Measurements from ENCODE around the gene SYTL5. TPM values are rescaled to one million over a fixed set of nuclear protein-coding genes. Genes with fewer than 3 reads are reported as not detected.
A peak's percentile ranks its signal among the peaks of the same experiment; 100 is the strongest.

SYTL5 gene
- total and polyA plus RNA-seq, 4 experiments from 2014 or later: not detected

GRCh38 chrX:38142610-38143009 is 136.3 kb downstream of the SYTL5 start:
- Mint-ChIP-seq H3K36me3 (no peaks in the 10 kb centered on the region), H3K27ac (no peak overlapping the region), H3K27me3 (peaks cover 0 to 1% of the 10 kb centered on the region in 2 donors), H3K4me3 (no peak overlapping the region), H3K9me3 (no peaks in the 10 kb centered on the region), H3K4me1 (no peaks in the 10 kb centered on the region)
- Histone ChIP-seq H3K27me3 (ENCODE audit: insufficient read depth, low read length) (no peaks in the 10 kb centered on the region), H3K36me3 (ENCODE audit: insufficient read depth, low read length) (no peaks in the 10 kb centered on the region), H3K4me1 (ENCODE audit: insufficient read depth, low read length) (no peaks in the 10 kb centered on the region), H3K27ac (ENCODE audit: low read depth, low read length) (no peak overlapping the region), H3K4me3 (ENCODE audit: low read length in 2 of 2) (no peak overlapping the region), H3K9me3 (ENCODE audit: control insufficient read depth in 1 of 2, low read length in 2 of 2) (no peaks in the 10 kb centered on the region)
- CTCF ChIA-PET (ENCODE audit: partially characterized antibody): no interaction called here
- POLR2A ChIA-PET (ENCODE audit: partially characterized antibody): no interaction called here
- intact Hi-C loops (cut with micrococcal nuclease): no loop called here
- no peak for DNase-seq

- no peaks in the 10 kb centered on the region for H3K36me3 ChIP-seq (ENCODE audit: insufficient read depth, low read length)
- H3K9me3 Mint-ChIP-seq: no peaks in the 10 kb centered on the region
- H3K27ac ChIP-seq (ENCODE audit: low read depth, low read length): no peak overlapping the region
- H3K36me3 Mint-ChIP-seq: no peaks in the 10 kb centered on the region
- H3K4me3 Mint-ChIP-seq: no peak overlapping the region
- peaks cover 0 to 1% of the 10 kb centered on the region in 2 donors for H3K27me3 Mint-ChIP-seq
- H3K27ac Mint-ChIP-seq: peak overlapping the region in 1 of 7 donors; percentile 21
- no peaks in the 10 kb centered on the region for H3K4me1 ChIP-seq (ENCODE audit: insufficient read depth, low read length)
- DNase-seq: no peak
- H3K4me1 Mint-ChIP-seq: no peaks in the 10 kb centered on the region
- POLR2A ChIA-PET (ENCODE audit: partially characterized antibody): no interaction called here
- CTCF ChIA-PET (ENCODE audit: partially characterized antibody): no interaction called here
- no peaks in the 10 kb centered on the region for H3K9me3 ChIP-seq (ENCODE audit: control insufficient read depth in 1 of 2, low read length in 2 of 2)
- H3K4me3 ChIP-seq (ENCODE audit: low read length in 2 of 2): no peak overlapping the region
- H3K27me3 ChIP-seq (ENCODE audit: insufficient read depth, low read length): no peaks in the 10 kb centered on the region
- intact Hi-C loops (cut with micrococcal nuclease): no loop called here
Measured at GRCh38 chrX:38149016-38149415, 142.7 kb downstream of the SYTL5 start.

- Histone ChIP-seq H3K36me3 (ENCODE audit: insufficient read depth, low read length) (no peaks in the 10 kb centered on the region), H3K9me3 (ENCODE audit: control insufficient read depth in 1 of 2, low read length in 2 of 2) (no peaks in the 10 kb centered on the region), H3K27me3 (ENCODE audit: insufficient read depth, low read length) (no peaks in the 10 kb centered on the region), H3K4me3 (ENCODE audit: low read length in 2 of 2) (no peak overlapping the region), H3K4me1 (ENCODE audit: insufficient read depth, low read length) (no peaks in the 10 kb centered on the region), H3K27ac (ENCODE audit: low read depth, low read length) (no peak overlapping the region)
- DNase-seq: no peak
- no peak overlapping the region for H3K4me3 Mint-ChIP-seq
- POLR2A ChIA-PET (ENCODE audit: partially characterized antibody): no interaction called here
- no peak overlapping the region for H3K27ac Mint-ChIP-seq
- intact Hi-C loops (cut with micrococcal nuclease): no loop called here
- no peaks in the 10 kb centered on the region for H3K36me3 Mint-ChIP-seq
- peaks cover 0 to 1% of the 10 kb centered on the region in 2 donors for H3K27me3 Mint-ChIP-seq
- CTCF ChIA-PET (ENCODE audit: partially characterized antibody): no interaction called here
- H3K9me3 Mint-ChIP-seq: no peaks in the 10 kb centered on the region
- H3K4me1 Mint-ChIP-seq: no peaks in the 10 kb centered on the region
Measured at GRCh38 chrX:38150993-38151392, 144.6 kb downstream of the SYTL5 start.

GRCh38 chrX:38151441-38151840 is 145.1 kb downstream of the SYTL5 start:
- Histone ChIP-seq H3K4me1 (ENCODE audit: insufficient read depth, low read length) (no peaks in the 10 kb centered on the region), H3K27ac (ENCODE audit: low read depth, low read length) (no peak overlapping the region), H3K27me3 (ENCODE audit: insufficient read depth, low read length) (no peaks in the 10 kb centered on the region), H3K36me3 (ENCODE audit: insufficient read depth, low read length) (no peaks in the 10 kb centered on the region), H3K4me3 (ENCODE audit: low read length in 2 of 2) (no peak overlapping the region), H3K9me3 (ENCODE audit: control insufficient read depth in 1 of 2, low read length in 2 of 2) (no peaks in the 10 kb centered on the region)
- no peak overlapping the region for H3K4me3 Mint-ChIP-seq
- no peak overlapping the region for H3K27ac Mint-ChIP-seq
- no peaks in the 10 kb centered on the region for H3K36me3 Mint-ChIP-seq
- H3K4me1 Mint-ChIP-seq: no peaks in the 10 kb centered on the region
- H3K27me3 Mint-ChIP-seq: peaks cover 0 to 1% of the 10 kb centered on the region in 2 donors
- no peaks in the 10 kb centered on the region for H3K9me3 Mint-ChIP-seq
- DNase-seq: no peak
- intact Hi-C loops (cut with micrococcal nuclease): no loop called here
- ChIA-PET CTCF (ENCODE audit: partially characterized antibody) (no interaction called here), POLR2A (ENCODE audit: partially characterized antibody) (no interaction called here)

- intact Hi-C loops (cut with micrococcal nuclease): no loop called here
- POLR2A ChIA-PET (ENCODE audit: partially characterized antibody): no interaction called here
- H3K36me3 Mint-ChIP-seq: no peaks in the 10 kb centered on the region
- DNase-seq: no peak
- no peaks in the 10 kb centered on the region for H3K4me1 Mint-ChIP-seq
- no peak overlapping the region for H3K4me3 Mint-ChIP-seq
- CTCF ChIA-PET (ENCODE audit: partially characterized antibody): no interaction called here
- H3K9me3 Mint-ChIP-seq: no peaks in the 10 kb centered on the region
- H3K27ac Mint-ChIP-seq: no peak overlapping the region
- Histone ChIP-seq H3K27me3 (ENCODE audit: insufficient read depth, low read length) (no peaks in the 10 kb centered on the region), H3K9me3 (ENCODE audit: control insufficient read depth in 1 of 2, low read length in 2 of 2) (no peaks in the 10 kb centered on the region), H3K27ac (ENCODE audit: low read depth, low read length) (no peak overlapping the region), H3K4me1 (ENCODE audit: insufficient read depth, low read length) (no peaks in the 10 kb centered on the region), H3K36me3 (ENCODE audit: insufficient read depth, low read length) (no peaks in the 10 kb centered on the region), H3K4me3 (ENCODE audit: low read length in 2 of 2) (no peak overlapping the region)
- peaks cover 0 to 1% of the 10 kb centered on the region in 2 donors for H3K27me3 Mint-ChIP-seq
Measured at GRCh38 chrX:38154340-38154739, 148.0 kb downstream of the SYTL5 start.

GRCh38 chrX:38154818-38155217 is 148.5 kb downstream of the SYTL5 start:
- no peak overlapping the region for H3K4me3 ChIP-seq (ENCODE audit: low read length in 2 of 2)
- ChIA-PET POLR2A (ENCODE audit: partially characterized antibody) (no interaction called here), CTCF (ENCODE audit: partially characterized antibody) (no interaction called here)

GRCh38 chrX:38156838-38157237 is 150.5 kb downstream of the SYTL5 start:
- Histone ChIP-seq H3K4me3 (ENCODE audit: low read length in 2 of 2) (no peak overlapping the region), H3K4me1 (ENCODE audit: insufficient read depth, low read length) (no peaks in the 10 kb centered on the region), H3K9me3 (ENCODE audit: control insufficient read depth in 1 of 2, low read length in 2 of 2) (no peaks in the 10 kb centered on the region), H3K27me3 (ENCODE audit: insufficient read depth, low read length) (no peaks in the 10 kb centered on the region), H3K36me3 (ENCODE audit: insufficient read depth, low read length) (no peaks in the 10 kb centered on the region), H3K27ac (ENCODE audit: low read depth, low read length) (no peak overlapping the region)
- Mint-ChIP-seq H3K27me3 (no peaks in the 10 kb centered on the region), H3K27ac (no peak overlapping the region), H3K4me1 (no peaks in the 10 kb centered on the region), H3K36me3 (no peaks in the 10 kb centered on the region), H3K4me3 (no peak overlapping the region), H3K9me3 (no peaks in the 10 kb centered on the region)
- CTCF ChIA-PET (ENCODE audit: partially characterized antibody): no interaction called here
- intact Hi-C loops (cut with micrococcal nuclease): no loop called here
- POLR2A ChIA-PET (ENCODE audit: partially characterized antibody): no interaction called here
- DNase-seq: no peak

More at GRCh38 chrX:38154818-38155217, 148.5 kb downstream of the SYTL5 start:
- H3K27me3 Mint-ChIP-seq: peaks cover 0 to 1% of the 10 kb centered on the region in 2 donors
- Histone ChIP-seq H3K9me3 (ENCODE audit: control insufficient read depth in 1 of 2, low read length in 2 of 2) (no peaks in the 10 kb centered on the region), H3K27ac (ENCODE audit: low read depth, low read length) (no peak overlapping the region), H3K36me3 (ENCODE audit: insufficient read depth, low read length) (no peaks in the 10 kb centered on the region), H3K4me1 (ENCODE audit: insufficient read depth, low read length) (no peaks in the 10 kb centered on the region), H3K27me3 (ENCODE audit: insufficient read depth, low read length) (no peaks in the 10 kb centered on the region)
- H3K27ac Mint-ChIP-seq: no peak overlapping the region
- no peaks in the 10 kb centered on the region for H3K9me3 Mint-ChIP-seq
- H3K36me3 Mint-ChIP-seq: no peaks in the 10 kb centered on the region
- no peak for DNase-seq
- H3K4me1 Mint-ChIP-seq: no peaks in the 10 kb centered on the region
- intact Hi-C loops (cut with micrococcal nuclease): no loop called here
- no peak overlapping the region for H3K4me3 Mint-ChIP-seq

GRCh38 chrX:38163193-38163592 is 156.8 kb downstream of the SYTL5 start:
- no peaks in the 10 kb centered on the region for H3K27me3 ChIP-seq (ENCODE audit: insufficient read depth, low read length)
- intact Hi-C loops (cut with micrococcal nuclease): no loop called here
- Mint-ChIP-seq H3K36me3 (no peaks in the 10 kb centered on the region), H3K4me1 (no peaks in the 10 kb centered on the region), H3K27ac (no peak overlapping the region), H3K27me3 (no peaks in the 10 kb centered on the region), H3K4me3 (no peak overlapping the region), H3K9me3 (no peaks in the 10 kb centered on the region)
- CTCF ChIA-PET (ENCODE audit: partially characterized antibody): no interaction called here
- H3K27ac ChIP-seq (ENCODE audit: low read depth, low read length): no peak overlapping the region
- H3K4me3 ChIP-seq (ENCODE audit: low read length in 2 of 2): no peak overlapping the region
- POLR2A ChIA-PET (ENCODE audit: partially characterized antibody): no interaction called here
- no peaks in the 10 kb centered on the region for H3K9me3 ChIP-seq (ENCODE audit: control insufficient read depth in 1 of 2, low read length in 2 of 2)
- H3K4me1 ChIP-seq (ENCODE audit: insufficient read depth, low read length): no peaks in the 10 kb centered on the region
- H3K36me3 ChIP-seq (ENCODE audit: insufficient read depth, low read length): no peaks in the 10 kb centered on the region
- DNase-seq: no peak

Data from CD4-positive, alpha-beta memory T cell (primary cell).